ENCODE measurements around the gene SRPK3.

The SRPK3 gene

GRCh38 chrX:153831429-153832150, 50.7 kb downstream of the SRPK3 start:
- DNase-seq (ENCODE audit: low read depth) = no peak

DNA sequence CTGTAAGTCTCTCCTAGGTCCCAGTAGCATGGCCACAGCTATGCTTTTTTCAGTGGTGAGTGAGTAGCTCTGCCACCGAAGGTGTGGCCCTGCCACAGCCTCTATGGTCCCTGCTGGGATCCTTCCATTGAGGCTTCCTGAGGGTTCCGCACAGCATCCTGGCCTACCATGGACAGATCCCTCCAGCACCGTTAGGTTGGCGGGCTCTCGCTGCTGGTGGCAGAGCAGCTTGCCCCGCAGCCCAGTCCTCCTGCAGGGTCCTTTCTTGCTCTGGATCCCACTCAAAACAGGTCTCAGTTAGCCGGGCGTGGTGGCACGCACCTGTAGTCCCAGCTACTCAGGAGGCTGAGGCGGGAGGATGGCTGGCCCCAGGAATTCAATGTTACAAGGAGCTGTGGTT, 51.9 kb downstream of the SRPK3 start:
- no peak for DNase-seq (ENCODE audit: low read depth)
